AG04449 (cell line): ENCODE data around the gene NKPD1.

Experiments used
- CTCF ChIA-PET: fragments of 350-600 bp; formaldehyde crosslinking; extraction: SDS; loops from one replicate; lab custom pipeline; 2021; ENCODE audit warnings: antibody characterized with exemption; lab: Yijun Ruan, JAX
- POLR2A ChIA-PET: fragments of 400-600, 350-600 bp; formaldehyde crosslinking; extraction: SDS; loops from one replicate; lab custom pipeline; 2020; ENCODE audit warnings: antibody characterized with exemption, inconsistent platforms; lab: Yijun Ruan, JAX
- DNase-seq: peaks from one replicate; pipeline ENCODE4 v3.0.0-alpha.2; 2010; ENCODE audit warnings: low read depth, low spot score
- H3K4me3 ChIP-seq: 2 replicates; pipeline ENCODE4 v1.5.1; 2011; ENCODE audit warnings: low read depth, mild to moderate bottlenecking, control low read depth, low read length
- CTCF ChIP-seq: IDR thresholded peaks from one replicate; pipeline ENCODE4 v1.5.1; 2011; ENCODE audit warnings: mild to moderate bottlenecking, moderate library complexity, low read length, control low read depth, inconsistent platforms; ENCODE audit not compliant: insufficient read depth; ENCODE audit errors: missing control alignments

The NKPD1 gene

GRCh38 chr19:45154064-45154827 lies 6.5 kb downstream of the NKPD1 start:
- ChIA-PET CTCF (interaction anchor here (0.7 to 2.8 kb wide), 6 partner anchors 8 to 185 kb away, joined by 3 to 17 read pairs (median 4); no protein-coding TSS in a partner anchor), POLR2A (interaction anchor here (2.4 kb wide), 1 partner anchor 24 kb away, joined by 10 read pairs; the partner anchor contains the start of genes BLOC1S3 and TRAPPC6A)
- no peak for TF ChIP-seq CTCF
- H3K4me3 ChIP-seq = no peak overlapping the region
- DNase-seq = peak; percentile 4

GRCh38 chr19:45153339-45154063 lies 7.3 kb downstream of the NKPD1 start:
- DNase-seq = no peak
- H3K4me3 ChIP-seq = peak overlapping the region; percentile 30
- no peak for TF ChIP-seq CTCF
- CTCF ChIA-PET = interaction anchor here (0.7 to 2.8 kb wide), 6 partner anchors 9 to 185 kb away, joined by 3 to 17 read pairs (median 4); no protein-coding TSS in a partner anchor
- POLR2A ChIA-PET = interaction anchor here (2.4 kb wide), 1 partner anchor 25 kb away, joined by 10 read pairs; the partner anchor contains the start of genes BLOC1S3 and TRAPPC6A

GRCh38 chr19:45152504-45153338 lies 8.1 kb downstream of the NKPD1 start:
- no peak for DNase-seq
- H3K4me3 ChIP-seq = peak overlapping the region; percentile 41
- ChIA-PET POLR2A (interaction anchor here (2.4 kb wide), 1 partner anchor 26 kb away, joined by 10 read pairs; the partner anchor contains the start of genes BLOC1S3 and TRAPPC6A), CTCF (interaction anchor here (1.1 to 2.8 kb wide), 7 partner anchors 9 to 50 kb away, joined by 3 to 17 read pairs (median 5); partner anchors contain the start of genes BLOC1S3 and TRAPPC6A)
- TF ChIP-seq CTCF = no peak

- peak overlapping the region; percentile 41 for H3K4me3 ChIP-seq
- TF ChIP-seq CTCF = peak; percentile 15
- ChIA-PET CTCF (interaction anchor here (1.1 to 2.8 kb wide), 4 partner anchors 8 to 27 kb away, joined by 4 to 17 read pairs (median 4); partner anchors contain the start of genes BLOC1S3 and TRAPPC6A), POLR2A (no interaction called here)
- DNase-seq = no peak
These were observed 8.8 kb downstream of the NKPD1 start for GRCh38 chr19:45151821-45152503.

GRCh38 chr19:45151320-45151719 lies 9.5 kb downstream of the NKPD1 start:
- CTCF ChIA-PET = interaction anchor here (1.3 kb wide), 1 partner anchor 15 kb away, joined by 4 read pairs; no protein-coding TSS in a partner anchor
- POLR2A ChIA-PET = no interaction called here
- DNase-seq = no peak
- no peak overlapping the region for H3K4me3 ChIP-seq
- no peak for TF ChIP-seq CTCF
